ENCODE measurements around the gene LEPR.
A peak's percentile ranks its signal among the peaks of the same experiment; 100 is the strongest.
"Not testable (repeated sequence)": the region's sequence is repeated elsewhere in the genome, so short reads cannot be mapped to it uniquely, and the experiment has no call there.

Gene LEPR

GRCh38 chr1:65420590-65421350 is at the start of gene LEPR, which contains the start of gene LEPROT:
Gene LEPR (plus strand): TSS chr1:65420668. CDS start chr1:65565566, 144,898 bp downstream.
Gene LEPROT (plus strand): TSS chr1:65420668. CDS start chr1:65420725, 57 bp downstream.
- DNase-seq: peak; percentile 52

- DNase-seq: no peak
These were observed 48.9 kb upstream of the LEPR start for GRCh38 chr1:65371544-65371943.

GRCh38 chr1:65372557-65372956 is 47.9 kb upstream of the LEPR start:
- DNase-seq: no peak

- DNase-seq: no peak
These were observed 42.8 kb upstream of the LEPR start for GRCh38 chr1:65377496-65378246.

- no peak for DNase-seq
These were observed 42.1 kb upstream of the LEPR start for GRCh38 chr1:65378247-65378946.

GRCh38 chr1:65384426-65384825 is 36.0 kb upstream of the LEPR start:
- DNase-seq: not testable (repeated sequence)

GRCh38 chr1:65386439-65386838 is 34.0 kb upstream of the LEPR start:
- DNase-seq: no peak

- no peak for DNase-seq
These were observed 32.6 kb upstream of the LEPR start for GRCh38 chr1:65387821-65388220.

GRCh38 chr1:65388908-65389695 is 31.4 kb upstream of the LEPR start:
- DNase-seq: no peak

- no peak for DNase-seq
These were observed 28.0 kb upstream of the LEPR start for GRCh38 chr1:65392497-65392896.

GRCh38 chr1:65393347-65393746 is 27.1 kb upstream of the LEPR start:
- no peak for DNase-seq

- no peak for DNase-seq
These were observed 26.5 kb upstream of the LEPR start for GRCh38 chr1:65393928-65394327.

- no peak for DNase-seq
These were observed 24.4 kb upstream of the LEPR start for GRCh38 chr1:65395887-65396612.

- DNase-seq: no peak
These were observed 22.4 kb upstream of the LEPR start for GRCh38 chr1:65398083-65398482.

GRCh38 chr1:65399003-65399402 is 21.5 kb upstream of the LEPR start:
- no peak for DNase-seq

- no peak for DNase-seq
These were observed 18.9 kb upstream of the LEPR start for GRCh38 chr1:65401612-65402011.

- no peak for DNase-seq
These were observed 15.5 kb upstream of the LEPR start for GRCh38 chr1:65404941-65405340.

- no peak for DNase-seq
These were observed 12.6 kb upstream of the LEPR start for GRCh38 chr1:65407877-65408276.

GRCh38 chr1:65409314-65409713 is 11.2 kb upstream of the LEPR start:
- no peak for DNase-seq

GRCh38 chr1:65409816-65410326 is 10.6 kb upstream of the LEPR start:
- DNase-seq: no peak

- no peak for DNase-seq
These were observed 8.0 kb upstream of the LEPR start for GRCh38 chr1:65412256-65412983.
